SU-DHL-6 (cell line): ENCODE results near the gene MAML3.

Source experiments
- CTCF ChIP-seq: fragments of 200-600 bp; sonication (generic); IDR thresholded peaks from one replicate; pipeline ENCODE4 v1.5.1; 2017; ENCODE audit warnings: antibody characterized with exemption, mild to moderate bottlenecking, low read length, moderate library complexity; ENCODE audit not compliant: insufficient read depth, poor library complexity, severe bottlenecking
- EZH2phosphoT487 ChIP-seq: fragments of 200-600 bp; sonication (generic), shearing (Covaris generic); conservative IDR thresholded peaks from 2 replicates; pipeline ENCODE4 v1.6.1; 2018; ENCODE audit warnings: mild to moderate bottlenecking, antibody characterized with exemption, low read length, moderate library complexity, mixed read lengths

DNA sequence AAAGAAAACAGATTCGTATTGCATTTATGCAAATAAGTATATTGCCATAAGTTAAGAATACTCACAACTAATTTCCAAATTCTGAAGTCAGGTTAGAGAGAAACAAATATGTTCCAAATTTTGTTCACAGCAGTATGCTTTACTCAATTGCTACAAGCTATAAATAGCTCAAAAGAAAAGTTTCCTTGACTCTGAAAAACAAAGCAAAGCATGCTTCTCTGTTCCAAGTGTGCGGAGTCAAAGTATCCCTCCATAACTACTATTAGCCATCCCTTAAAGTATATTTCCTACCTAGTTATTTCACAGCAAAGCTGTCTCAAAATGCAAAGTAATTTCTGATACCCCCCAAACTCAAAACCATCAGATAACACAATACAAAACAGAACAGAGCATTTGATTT lies 441.1 kb downstream of the MAML3 start:
- TF ChIP-seq CTCF (no peak), EZH2phosphoT487 (no peak)
